T-helper 2 cell treated with Interferon-gamma antibody and Interleukin-4, amounts not matched to agents 5 μg/mL and 100 μg/mL, for 36 hours (primary cell): ENCODE results near the gene SKIC2.
"Not testable (repeated sequence)": the region's sequence is repeated elsewhere in the genome, so short reads cannot be mapped to it uniquely, and the experiment has no call there.

ENCODE experiments used
- DNase-seq: peaks from one replicate; pipeline ENCODE4 v3.0.0; 2021; ENCODE audit warnings: low spot score
- H3K27ac Mint-ChIP-seq: one replicate; pipeline ENCODE4 v1.8.0; 2021; ENCODE audit warnings: mild to moderate bottlenecking, mixed read lengths
- H3K27me3 Mint-ChIP-seq: one replicate; pipeline ENCODE4 v1.8.0; 2021; ENCODE audit warnings: low read depth, mixed read lengths
- H3K36me3 Mint-ChIP-seq: one replicate; pipeline ENCODE4 v1.8.0; 2021; ENCODE audit warnings: low read depth, mixed read lengths
- H3K4me1 Mint-ChIP-seq: one replicate; pipeline ENCODE4 v1.8.0; 2021; ENCODE audit warnings: low read depth, mixed read lengths
- H3K4me3 Mint-ChIP-seq: one replicate; pipeline ENCODE4 v1.8.0; 2022; ENCODE audit warnings: mild to moderate bottlenecking, moderate library complexity, mixed read lengths
- H3K9me3 Mint-ChIP-seq: one replicate; pipeline ENCODE4 v1.8.0; 2021; ENCODE audit warnings: mixed read lengths

SKIC2 gene

GRCh38 chr6:31930962-31931361, 28.0 kb upstream of the SKIC2 start:
- no peak overlapping the region for H3K4me3 Mint-ChIP-seq
- H3K9me3 Mint-ChIP-seq: no peaks in the 10 kb centered on the region
- no peak for DNase-seq
- peaks cover 2% of the 10 kb centered on the region for H3K27me3 Mint-ChIP-seq
- H3K36me3 Mint-ChIP-seq: no peaks in the 10 kb centered on the region
- H3K27ac Mint-ChIP-seq: no peak overlapping the region
- peaks cover 2% of the 10 kb centered on the region for H3K4me1 Mint-ChIP-seq

- not testable (repeated sequence) for DNase-seq, H3K27me3 Mint-ChIP-seq, H3K9me3 Mint-ChIP-seq, H3K4me1 Mint-ChIP-seq, H3K27ac Mint-ChIP-seq, H3K4me3 Mint-ChIP-seq, H3K36me3 Mint-ChIP-seq
Observed at GRCh38 chr6:31932137-31932536, 26.8 kb upstream of the SKIC2 start.

- H3K27ac Mint-ChIP-seq: no peak overlapping the region
- no peaks in the 10 kb centered on the region for H3K9me3 Mint-ChIP-seq
- H3K4me3 Mint-ChIP-seq: no peak overlapping the region
- peaks cover 2% of the 10 kb centered on the region for H3K27me3 Mint-ChIP-seq
- no peaks in the 10 kb centered on the region for H3K36me3 Mint-ChIP-seq
- peaks cover 2% of the 10 kb centered on the region for H3K4me1 Mint-ChIP-seq
- DNase-seq: no peak
Observed at GRCh38 chr6:31933537-31933936, 25.4 kb upstream of the SKIC2 start.

- H3K4me1 Mint-ChIP-seq: no peaks in the 10 kb centered on the region
- H3K9me3 Mint-ChIP-seq: no peaks in the 10 kb centered on the region
- no peak overlapping the region for H3K4me3 Mint-ChIP-seq
- H3K27ac Mint-ChIP-seq: no peak overlapping the region
- H3K36me3 Mint-ChIP-seq: no peaks in the 10 kb centered on the region
- H3K27me3 Mint-ChIP-seq: peaks cover 2% of the 10 kb centered on the region
- no peak for DNase-seq
Observed at GRCh38 chr6:31935021-31935420, 24.0 kb upstream of the SKIC2 start.

- Mint-ChIP-seq H3K4me1 (no peaks in the 10 kb centered on the region), H3K9me3 (no peaks in the 10 kb centered on the region), H3K4me3 (no peak overlapping the region), H3K27me3 (peaks cover 2% of the 10 kb centered on the region), H3K36me3 (no peaks in the 10 kb centered on the region), H3K27ac (no peak overlapping the region)
- DNase-seq: no peak
Observed at GRCh38 chr6:31935823-31936222, 23.2 kb upstream of the SKIC2 start.

GRCh38 chr6:31940256-31940664, 18.7 kb upstream of the SKIC2 start:
- Mint-ChIP-seq H3K27me3 (no peaks in the 10 kb centered on the region), H3K36me3 (no peaks in the 10 kb centered on the region), H3K4me1 (no peaks in the 10 kb centered on the region), H3K9me3 (no peaks in the 10 kb centered on the region), H3K4me3 (no peak overlapping the region), H3K27ac (no peak overlapping the region)
- DNase-seq: no peak

- H3K9me3 Mint-ChIP-seq: no peaks in the 10 kb centered on the region
- no peak overlapping the region for H3K27ac Mint-ChIP-seq
- no peak overlapping the region for H3K4me3 Mint-ChIP-seq
- no peak for DNase-seq
- H3K36me3 Mint-ChIP-seq: no peaks in the 10 kb centered on the region
- H3K27me3 Mint-ChIP-seq: no peaks in the 10 kb centered on the region
- no peaks in the 10 kb centered on the region for H3K4me1 Mint-ChIP-seq
Observed at GRCh38 chr6:31943742-31944141, 15.2 kb upstream of the SKIC2 start.

- no peaks in the 10 kb centered on the region for H3K9me3 Mint-ChIP-seq
- no peak overlapping the region for H3K4me3 Mint-ChIP-seq
- H3K27ac Mint-ChIP-seq: no peak overlapping the region
- H3K36me3 Mint-ChIP-seq: no peaks in the 10 kb centered on the region
- no peak for DNase-seq
- no peaks in the 10 kb centered on the region for H3K27me3 Mint-ChIP-seq
- no peaks in the 10 kb centered on the region for H3K4me1 Mint-ChIP-seq
Observed at GRCh38 chr6:31945154-31945506, 13.8 kb upstream of the SKIC2 start.

- H3K4me1 Mint-ChIP-seq: no peaks in the 10 kb centered on the region
- H3K27ac Mint-ChIP-seq: no peak within 1 kb of the TSS
- no peaks in the 10 kb centered on the region for H3K9me3 Mint-ChIP-seq
- H3K36me3 Mint-ChIP-seq: no peaks in the 10 kb centered on the region
- no peak for DNase-seq
- H3K27me3 Mint-ChIP-seq: no peaks in the 10 kb centered on the region
- H3K4me3 Mint-ChIP-seq: no peak within 1 kb of the TSS
Observed at GRCh38 chr6:31945507-31946369, 13.2 kb upstream of the SKIC2 start, which contains the start of gene CFB. CFB (plus strand) TSS chr6:31946095; CDS start chr6:31946222, 127 bp downstream.

GRCh38 chr6:31946370-31946885, 12.5 kb upstream of the SKIC2 start:
- no peak overlapping the region for H3K27ac Mint-ChIP-seq
- H3K4me3 Mint-ChIP-seq: no peak overlapping the region
- H3K36me3 Mint-ChIP-seq: no peaks in the 10 kb centered on the region
- DNase-seq: no peak
- no peaks in the 10 kb centered on the region for H3K9me3 Mint-ChIP-seq
- no peaks in the 10 kb centered on the region for H3K4me1 Mint-ChIP-seq
- no peaks in the 10 kb centered on the region for H3K27me3 Mint-ChIP-seq

GRCh38 chr6:31947070-31947675, 11.8 kb upstream of the SKIC2 start:
- no peaks in the 10 kb centered on the region for H3K4me1 Mint-ChIP-seq
- H3K36me3 Mint-ChIP-seq: no peaks in the 10 kb centered on the region
- H3K27ac Mint-ChIP-seq: no peak overlapping the region
- DNase-seq: no peak
- no peaks in the 10 kb centered on the region for H3K9me3 Mint-ChIP-seq
- H3K27me3 Mint-ChIP-seq: no peaks in the 10 kb centered on the region
- H3K4me3 Mint-ChIP-seq: no peak overlapping the region

- no peaks in the 10 kb centered on the region for H3K4me1 Mint-ChIP-seq
- no peaks in the 10 kb centered on the region for H3K27me3 Mint-ChIP-seq
- no peaks in the 10 kb centered on the region for H3K9me3 Mint-ChIP-seq
- peaks cover 3% of the 10 kb centered on the region for H3K36me3 Mint-ChIP-seq
- H3K27ac Mint-ChIP-seq: no peak overlapping the region
- no peak for DNase-seq
- no peak overlapping the region for H3K4me3 Mint-ChIP-seq
Observed at GRCh38 chr6:31947864-31948263, 11.1 kb upstream of the SKIC2 start.

- Mint-ChIP-seq H3K9me3 (no peaks in the 10 kb centered on the region), H3K4me1 (no peaks in the 10 kb centered on the region), H3K27ac (no peak overlapping the region), H3K27me3 (no peaks in the 10 kb centered on the region), H3K4me3 (no peak overlapping the region), H3K36me3 (peaks cover 6% of the 10 kb centered on the region)
- no peak for DNase-seq
Observed at GRCh38 chr6:31948306-31948705, 10.7 kb upstream of the SKIC2 start.

GRCh38 chr6:31948753-31949413, 10.1 kb upstream of the SKIC2 start:
- H3K4me3 Mint-ChIP-seq: no peak overlapping the region
- no peak for DNase-seq
- no peaks in the 10 kb centered on the region for H3K9me3 Mint-ChIP-seq
- H3K27me3 Mint-ChIP-seq: no peaks in the 10 kb centered on the region
- H3K27ac Mint-ChIP-seq: no peak overlapping the region
- no peaks in the 10 kb centered on the region for H3K4me1 Mint-ChIP-seq
- H3K36me3 Mint-ChIP-seq: peaks cover 12% of the 10 kb centered on the region
